Stimulated activated naive CD8-positive, alpha-beta T cell treated with anti-CD3 and anti-CD28 coated beads, Interleukin-15, amount 100 ng/mL, for 72 hours (primary cell): ENCODE data around the gene CARHSP1.
"Not testable (repeated sequence)": the region's sequence is repeated elsewhere in the genome, so short reads cannot be mapped to it uniquely, and the experiment has no call there.

Experiments used
- ATAC-seq: fragments of 150-1000 bp; cut with Tn5 transposase; 2 replicates; pipeline ENCODE4 v1.10.0; 2021; ENCODE audit warnings: mild to moderate bottlenecking, moderate library complexity
- DNase-seq, 2 donors: peaks; one replicate each; pipeline ENCODE4 v3.0.0; 2021 to 2022
- H3K27ac Mint-ChIP-seq, 2 donors: one replicate each; pipeline ENCODE4 v1.8.0; 2022; ENCODE audit warnings: mild to moderate bottlenecking in 2 of 2, mixed read lengths in 2 of 2, moderate library complexity in 2 of 2
- H3K27me3 Mint-ChIP-seq: one replicate; pipeline ENCODE4 v1.8.0; 2022; ENCODE audit warnings: mixed read lengths
- H3K4me1 Mint-ChIP-seq: one replicate; pipeline ENCODE4 v1.8.0; 2022; ENCODE audit warnings: mild to moderate bottlenecking, mixed read lengths
- H3K4me3 Mint-ChIP-seq, 2 donors: one replicate each; pipeline ENCODE4 v1.8.0; 2022; ENCODE audit warnings: mild to moderate bottlenecking in 2 of 2, mixed read lengths in 2 of 2, moderate library complexity in 1 of 2
- H3K9me3 Mint-ChIP-seq, 2 donors: one replicate each; pipeline ENCODE4 v1.8.0; 2022; ENCODE audit warnings: mixed read lengths in 2 of 2

The CARHSP1 gene

DNA sequence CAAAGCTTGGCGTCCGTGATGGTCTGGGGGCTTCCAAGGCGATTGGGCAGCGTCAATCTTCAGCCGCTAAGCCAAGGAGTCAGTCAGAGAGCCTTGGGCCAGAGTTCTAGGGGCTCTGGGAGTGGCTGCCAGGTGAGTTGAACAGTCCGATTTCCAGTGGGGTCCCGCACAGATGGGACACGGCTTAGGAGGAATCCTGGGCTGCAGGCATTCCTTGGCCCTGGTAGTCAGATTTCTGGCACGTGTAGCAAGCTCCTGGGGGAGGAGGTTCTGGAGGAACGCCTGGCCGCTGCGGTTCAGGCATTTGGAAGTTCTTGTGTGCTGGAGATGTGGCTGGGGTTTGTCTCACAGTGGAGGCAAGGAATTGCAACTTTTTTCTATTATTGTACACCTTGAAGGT is 25.5 kb downstream of the CARHSP1 start:
- not testable (repeated sequence) for H3K9me3 Mint-ChIP-seq, DNase-seq, H3K4me3 Mint-ChIP-seq, ATAC-seq, H3K4me1 Mint-ChIP-seq, H3K27me3 Mint-ChIP-seq
- H3K27ac Mint-ChIP-seq, result peak overlapping the region in 1 of 2 donors; percentile 34

DNA sequence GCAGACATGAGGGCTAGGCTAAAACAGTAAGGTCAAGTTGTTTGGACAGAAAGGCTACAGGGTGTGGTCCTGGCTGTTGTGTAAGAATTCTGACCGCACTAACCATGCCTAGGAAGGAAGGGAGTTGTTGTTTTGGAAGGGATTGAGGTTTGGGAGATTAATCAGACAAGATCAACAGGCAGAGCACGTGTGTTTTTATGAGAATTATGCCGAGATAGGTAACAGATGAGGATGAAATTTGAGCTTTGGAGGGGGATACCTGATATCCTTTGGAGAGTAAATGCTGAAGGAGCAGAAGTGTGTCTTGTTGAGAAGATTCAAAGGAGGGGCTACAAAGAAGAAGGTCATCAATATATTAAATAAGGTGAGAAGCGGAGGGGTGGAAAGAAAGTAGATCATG is 26.8 kb downstream of the CARHSP1 start:
- not testable (repeated sequence) for DNase-seq, H3K9me3 Mint-ChIP-seq, H3K4me1 Mint-ChIP-seq, H3K27me3 Mint-ChIP-seq, H3K4me3 Mint-ChIP-seq, ATAC-seq
- peak overlapping the region in 1 of 2 donors; percentile 47 for H3K27ac Mint-ChIP-seq

DNA sequence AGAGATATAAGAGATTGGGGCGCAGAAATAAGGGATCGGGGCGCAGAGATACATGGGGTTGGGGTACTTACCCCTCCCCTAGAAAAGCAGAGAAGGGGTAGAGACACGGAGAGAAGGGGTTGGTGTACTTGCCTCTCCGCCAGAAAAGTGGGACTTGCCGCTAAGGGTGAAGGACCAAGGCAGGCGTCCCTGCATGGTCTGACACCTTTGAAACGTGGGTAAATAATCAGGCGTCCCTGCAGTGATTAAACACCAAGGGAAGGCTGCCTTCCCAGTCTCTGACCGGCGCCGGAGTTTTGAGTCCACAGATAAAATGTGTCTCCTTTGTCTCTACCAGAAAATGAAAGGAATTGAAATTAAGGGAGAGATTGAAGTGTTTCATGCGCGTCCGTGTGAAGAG is 31.2 kb downstream of the CARHSP1 start:
- not testable (repeated sequence) for H3K27ac Mint-ChIP-seq, H3K9me3 Mint-ChIP-seq, H3K27me3 Mint-ChIP-seq, H3K4me1 Mint-ChIP-seq, H3K4me3 Mint-ChIP-seq, DNase-seq, ATAC-seq

DNA sequence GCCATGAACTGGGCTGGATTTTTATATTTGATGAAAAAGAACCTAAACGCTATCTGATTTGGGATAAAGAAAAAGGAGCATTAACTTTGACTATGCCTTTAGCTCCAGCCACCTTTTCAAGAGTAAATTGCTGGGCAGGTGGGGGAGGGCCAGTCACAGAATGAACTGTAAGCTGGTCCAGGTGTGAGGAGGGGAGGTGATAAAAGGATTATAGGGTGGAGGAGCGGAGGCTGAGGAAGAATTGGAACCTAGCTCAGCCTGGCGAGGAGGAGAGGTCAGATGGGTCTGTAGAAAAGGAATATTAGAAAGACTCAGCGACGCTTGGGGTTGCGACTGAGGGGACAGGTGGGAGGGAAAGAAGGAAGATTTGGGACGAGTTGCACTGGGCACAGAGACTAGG is 32.0 kb downstream of the CARHSP1 start:
- DNase-seq, H3K4me3 Mint-ChIP-seq, H3K9me3 Mint-ChIP-seq, ATAC-seq, H3K27me3 Mint-ChIP-seq, H3K27ac Mint-ChIP-seq: not testable (repeated sequence)
- peaks cover 14% of the 10 kb centered on the region for H3K4me1 Mint-ChIP-seq

DNA sequence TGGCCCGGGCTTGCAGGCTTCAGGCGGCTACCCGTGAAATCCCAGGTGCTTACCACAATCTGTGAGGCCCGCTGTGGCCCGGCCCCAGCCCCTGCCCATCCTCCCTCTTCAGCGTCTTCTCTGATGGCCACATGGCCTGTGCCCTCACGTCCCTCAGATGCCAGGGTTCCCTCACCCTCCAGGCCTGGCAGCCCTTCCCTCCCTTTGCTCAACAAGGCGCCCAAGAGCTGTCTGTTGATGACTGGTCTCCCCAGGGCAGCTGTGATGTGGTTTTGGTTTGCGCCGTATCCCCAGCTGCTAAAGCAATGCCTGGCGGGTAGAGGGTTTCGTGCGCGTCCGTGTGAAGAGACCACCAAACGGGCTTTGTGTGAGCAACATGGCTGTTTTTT is 36.1 kb downstream of the CARHSP1 start:
- Mint-ChIP-seq H3K27me3 (no peaks in the 10 kb centered on the region), H3K4me3 (no peak overlapping the region), H3K27ac (peak overlapping the region; percentile 75 to 84), H3K4me1 (peaks cover 27% of the 10 kb centered on the region), H3K9me3 (no peaks in the 10 kb centered on the region)
- DNase-seq (no peak), ATAC-seq (peak; percentile 50)

DNA sequence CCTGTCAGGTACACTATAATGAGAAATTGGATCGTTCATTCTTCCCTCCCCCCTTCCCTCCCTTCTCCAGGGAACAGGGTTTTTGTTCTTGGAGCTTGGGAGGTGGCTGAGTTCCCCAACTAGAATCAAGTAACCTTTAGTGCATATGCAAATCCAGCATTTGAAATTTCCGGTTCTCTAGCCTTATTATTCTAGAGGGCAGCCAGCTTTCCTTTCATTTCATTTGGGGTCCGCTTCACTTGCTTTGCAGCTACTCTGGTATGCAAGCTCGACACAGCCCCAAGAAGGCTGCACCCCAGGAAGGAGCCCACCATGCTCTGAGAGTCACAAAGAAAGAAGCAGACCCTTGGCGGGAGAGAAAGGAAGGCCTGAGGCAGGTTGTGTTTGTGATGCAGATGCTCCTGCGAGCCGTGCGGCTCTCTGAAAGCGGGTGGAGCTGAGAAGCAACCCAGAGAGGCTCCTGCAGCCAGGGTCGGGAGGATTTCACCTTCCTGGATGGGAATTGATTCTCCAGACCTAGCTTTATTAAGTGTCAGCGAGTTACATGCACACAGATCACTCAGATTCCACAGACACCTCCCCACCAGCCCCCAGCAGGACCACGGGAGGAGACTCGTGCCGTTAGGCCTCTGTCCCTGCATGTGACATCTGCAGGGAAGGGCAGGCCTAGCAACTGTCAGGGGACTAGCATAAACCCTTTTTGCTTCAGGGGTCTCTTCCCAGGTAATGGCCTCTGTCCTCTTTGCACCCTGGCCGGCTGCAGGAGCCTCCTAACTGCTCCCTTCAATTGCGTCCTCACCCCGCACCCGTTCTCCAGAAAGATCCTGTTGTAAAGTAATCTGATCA is 36.7 kb downstream of the CARHSP1 start:
- no peak overlapping the region for H3K4me3 Mint-ChIP-seq
- no peaks in the 10 kb centered on the region for H3K27me3 Mint-ChIP-seq
- peaks cover 27% of the 10 kb centered on the region for H3K4me1 Mint-ChIP-seq
- ATAC-seq (no peak), DNase-seq (no peak)
- H3K9me3 Mint-ChIP-seq, result no peaks in the 10 kb centered on the region
- H3K27ac Mint-ChIP-seq, result peak overlapping the region; percentile 83

DNA sequence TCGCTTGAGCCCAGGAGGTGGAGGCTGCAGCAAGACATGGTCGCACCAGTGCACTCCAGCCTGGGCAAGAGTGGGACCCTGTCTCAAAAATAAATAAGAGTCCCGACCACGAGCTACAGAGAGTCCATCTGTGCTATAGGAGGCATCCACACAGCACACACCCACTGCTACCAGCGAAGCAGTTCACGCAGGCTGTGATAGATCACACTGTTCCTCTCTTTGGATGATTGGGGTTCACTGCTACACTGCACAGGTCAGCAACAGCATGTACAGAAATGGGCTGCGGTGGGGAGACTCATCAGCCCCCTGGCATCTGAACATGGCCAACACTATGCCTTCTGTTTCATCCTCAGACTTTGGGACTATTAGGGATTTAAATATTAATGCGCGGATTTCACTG is 37.4 kb downstream of the CARHSP1 start:
- H3K4me1 Mint-ChIP-seq, result peaks cover 27% of the 10 kb centered on the region
- no peaks in the 10 kb centered on the region for H3K27me3 Mint-ChIP-seq
- peak overlapping the region in 1 of 2 donors; percentile 75 for H3K27ac Mint-ChIP-seq
- no peak overlapping the region for H3K4me3 Mint-ChIP-seq
- H3K9me3 Mint-ChIP-seq, result no peaks in the 10 kb centered on the region
- DNase-seq (no peak), ATAC-seq (no peak)

DNA sequence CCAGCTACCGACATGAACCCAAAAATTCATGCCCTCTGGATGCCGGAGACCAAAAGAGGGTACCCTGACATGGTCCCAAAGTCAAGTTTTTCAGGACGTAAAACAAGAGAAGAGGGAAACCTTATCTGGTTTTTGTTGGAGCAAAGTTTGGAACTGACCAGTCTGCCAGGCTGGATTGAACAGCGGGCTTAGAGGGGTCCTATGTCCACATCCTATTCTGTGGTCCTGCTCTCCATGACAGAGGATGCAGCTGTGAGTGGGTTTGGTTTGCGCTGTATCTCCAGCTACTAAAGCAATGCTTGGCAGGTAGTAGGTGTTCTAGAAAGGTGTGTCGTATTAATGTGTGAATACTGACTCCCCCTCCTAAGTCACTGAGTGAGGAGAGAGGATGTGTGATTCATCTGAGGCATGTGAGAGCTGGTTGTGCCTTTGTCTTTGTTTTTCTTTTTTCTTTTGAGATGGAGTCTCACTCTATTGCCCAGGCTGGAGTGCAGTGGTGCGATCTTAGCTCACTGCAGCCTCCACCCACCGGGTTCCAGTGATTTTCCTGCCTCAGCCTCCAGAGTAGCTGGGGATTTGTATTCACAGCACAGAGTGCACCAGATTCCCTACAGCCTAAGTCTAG is 40.2 kb downstream of the CARHSP1 start:
- Mint-ChIP-seq H3K4me3 (no peak overlapping the region), H3K27me3 (no peaks in the 10 kb centered on the region), H3K4me1 (peaks cover 27% of the 10 kb centered on the region), H3K9me3 (no peaks in the 10 kb centered on the region), H3K27ac (peak overlapping the region in 1 of 2 donors; percentile 78)
- ATAC-seq (no peak), DNase-seq (no peak)

DNA sequence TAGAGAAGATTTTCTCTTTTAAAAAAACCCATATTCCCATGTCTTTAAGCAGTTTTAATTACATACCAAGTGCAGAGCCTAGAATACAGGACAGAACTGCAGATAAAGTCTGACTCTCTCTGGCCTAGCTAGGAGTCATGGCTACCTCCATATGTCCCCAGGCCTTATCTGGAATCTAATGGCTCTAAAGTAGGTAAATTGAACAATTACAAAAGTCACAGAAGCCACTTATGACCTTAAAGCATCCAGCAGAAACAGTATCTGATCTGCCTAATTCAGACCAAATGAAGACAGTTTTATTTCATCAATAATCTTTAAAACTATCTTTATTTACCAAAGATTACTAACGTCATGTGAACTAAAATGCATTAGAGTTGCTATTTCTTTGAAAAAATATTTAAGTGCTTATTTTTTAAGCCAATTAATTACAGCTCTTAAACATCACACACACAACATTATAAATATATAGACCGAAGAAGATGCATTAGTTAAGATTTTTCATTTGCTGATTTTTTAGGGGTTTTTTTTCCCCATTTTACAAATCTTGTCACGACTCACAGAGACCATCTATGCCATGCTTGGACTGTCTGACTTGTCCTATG is 42.4 kb downstream of the CARHSP1 start:
- Mint-ChIP-seq H3K27ac (no peak overlapping the region), H3K4me3 (no peak overlapping the region), H3K27me3 (no peaks in the 10 kb centered on the region), H3K4me1 (peaks cover 9% of the 10 kb centered on the region), H3K9me3 (no peaks in the 10 kb centered on the region)
- ATAC-seq, result no peak
- no peak for DNase-seq

DNA sequence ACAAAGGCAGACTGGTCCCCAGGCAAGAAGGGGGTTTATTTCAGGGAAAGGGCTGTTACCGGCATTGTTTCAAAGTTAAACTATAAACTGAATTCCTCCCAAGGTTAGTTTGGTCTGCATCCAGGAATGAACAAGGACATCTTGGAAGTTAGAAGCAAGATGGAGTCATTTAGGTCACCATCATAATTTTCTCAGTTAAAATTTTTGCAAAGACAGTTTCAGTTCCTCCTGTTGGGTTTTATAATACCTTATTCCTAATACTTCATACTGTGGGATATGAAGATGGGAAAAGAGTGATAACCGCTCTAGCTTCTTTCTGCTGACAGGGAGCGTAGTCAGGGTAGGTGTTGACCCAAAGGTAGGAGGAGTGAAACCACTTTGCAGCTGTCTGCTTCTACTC is 46.4 kb downstream of the CARHSP1 start:
- Mint-ChIP-seq H3K4me3 (no peak overlapping the region), H3K9me3 (no peaks in the 10 kb centered on the region), H3K27ac (no peak overlapping the region), H3K27me3 (no peaks in the 10 kb centered on the region), H3K4me1 (peaks cover 7% of the 10 kb centered on the region)
- DNase-seq (no peak), ATAC-seq (no peak)

DNA sequence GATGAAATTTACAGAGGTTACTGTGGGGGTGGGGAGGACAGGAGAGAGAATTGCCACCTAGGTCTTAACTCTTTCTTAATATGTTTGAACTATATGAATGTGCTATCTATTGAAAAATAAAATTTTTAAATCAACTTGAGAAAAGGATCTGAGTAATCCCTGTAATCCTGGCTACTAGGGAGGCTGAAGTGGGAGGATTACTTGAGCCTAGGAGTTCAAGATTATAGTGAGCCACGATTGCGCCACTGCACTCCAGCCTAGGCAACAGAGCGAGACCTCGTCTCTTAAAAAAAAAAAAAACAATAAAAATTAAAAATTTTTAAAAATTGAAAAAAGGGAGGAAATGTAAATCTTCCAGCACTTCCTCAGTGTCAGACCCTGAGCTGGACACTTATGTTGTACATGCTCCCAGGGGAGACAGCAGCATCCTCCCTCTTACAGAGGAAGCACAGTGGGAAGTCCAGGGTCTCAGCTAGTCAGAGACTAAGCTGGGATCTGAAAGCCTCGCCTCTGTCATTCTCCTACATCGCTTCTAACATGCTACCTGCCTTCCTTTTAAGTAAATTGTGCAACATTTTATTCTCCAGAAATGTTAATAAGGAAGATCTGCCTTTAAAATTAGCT is 49.3 kb downstream of the CARHSP1 start:
- no peak for DNase-seq
- H3K27ac Mint-ChIP-seq, result peak overlapping the region in 1 of 2 donors; percentile 57
- H3K27me3 Mint-ChIP-seq, result no peaks in the 10 kb centered on the region
- no peaks in the 10 kb centered on the region for H3K9me3 Mint-ChIP-seq
- peaks cover 31% of the 10 kb centered on the region for H3K4me1 Mint-ChIP-seq
- no peak overlapping the region for H3K4me3 Mint-ChIP-seq
- ATAC-seq, result no peak

DNA sequence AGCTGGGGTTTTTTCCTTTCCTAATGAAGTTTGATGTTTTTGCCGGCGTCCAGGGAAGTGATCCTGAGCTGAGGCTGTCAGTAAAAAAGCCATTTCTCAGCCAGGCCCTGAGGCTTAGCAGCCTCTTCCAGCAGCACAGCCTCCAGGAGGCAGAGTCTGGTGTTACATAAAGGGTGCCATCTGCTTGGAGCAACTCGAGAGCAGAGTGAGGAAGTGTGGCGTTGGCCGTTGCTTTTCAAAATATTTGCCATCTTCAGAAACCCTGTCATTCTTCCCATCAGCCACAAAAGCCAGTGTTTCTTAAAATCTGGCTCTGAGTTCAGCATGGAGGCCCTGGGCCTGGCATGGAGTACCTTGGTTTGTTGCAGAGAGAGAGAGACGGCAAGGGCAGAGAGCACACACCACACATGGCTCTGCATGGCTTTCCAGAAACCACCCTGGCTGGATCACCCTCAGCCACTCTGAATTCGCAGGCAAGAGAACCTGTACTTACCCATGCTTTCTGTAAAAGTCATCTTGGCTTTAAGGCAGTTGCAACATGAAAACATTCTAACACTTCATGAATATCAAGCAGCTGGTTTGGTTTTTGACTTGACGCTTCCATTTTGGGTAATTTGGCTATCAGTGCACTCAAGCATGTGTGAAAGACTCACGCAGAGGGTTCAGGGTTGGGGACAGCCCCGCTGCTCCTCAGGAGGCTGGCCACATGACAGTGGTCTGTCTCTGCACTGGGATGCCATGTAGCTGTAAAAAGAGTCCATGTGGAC is 50.1 kb downstream of the CARHSP1 start:
- Mint-ChIP-seq H3K4me3 (no peak overlapping the region), H3K4me1 (peaks cover 40% of the 10 kb centered on the region), H3K27me3 (no peaks in the 10 kb centered on the region), H3K27ac (peak overlapping the region in 1 of 2 donors; percentile 57), H3K9me3 (no peaks in the 10 kb centered on the region)
- ATAC-seq (no peak), DNase-seq (no peak)

DNA sequence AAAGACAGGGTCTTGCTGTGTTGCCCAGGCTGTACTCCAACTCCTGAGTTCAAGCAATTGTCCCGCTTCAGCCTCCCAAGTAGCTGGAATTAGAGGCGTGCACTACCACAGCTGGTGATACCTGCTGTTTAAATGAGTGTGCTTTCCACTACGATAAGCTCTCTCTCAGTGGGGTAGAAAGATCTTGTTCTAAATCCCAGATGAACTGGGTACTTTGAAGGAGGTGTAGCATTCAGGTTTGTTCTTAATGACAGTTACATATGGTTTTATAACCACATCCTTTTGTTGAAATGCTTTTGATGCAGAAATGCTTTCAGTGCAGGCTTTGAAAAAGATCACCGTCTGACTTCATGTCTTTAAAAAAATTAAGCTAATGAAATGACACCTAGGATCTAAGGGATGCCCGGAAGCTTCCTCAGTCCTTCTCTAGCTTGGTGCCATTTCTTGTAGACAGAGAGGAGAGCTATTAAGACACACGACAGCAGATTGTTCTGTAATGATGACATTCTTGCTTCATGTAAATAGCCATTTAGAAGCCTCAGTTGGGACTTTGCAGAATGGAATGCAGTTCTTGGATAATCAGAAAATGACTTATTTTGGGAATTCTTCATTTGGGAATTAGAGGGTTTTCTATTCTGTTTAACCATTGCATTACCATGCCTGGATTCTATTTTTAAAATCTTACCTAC is 51.7 kb downstream of the CARHSP1 start:
- Mint-ChIP-seq H3K27ac (peak overlapping the region in 1 of 2 donors; percentile 57), H3K27me3 (no peaks in the 10 kb centered on the region), H3K9me3 (no peaks in the 10 kb centered on the region), H3K4me3 (no peak overlapping the region), H3K4me1 (peaks cover 47% of the 10 kb centered on the region)
- DNase-seq, result no peak
- ATAC-seq, result peak; percentile 73

DNA sequence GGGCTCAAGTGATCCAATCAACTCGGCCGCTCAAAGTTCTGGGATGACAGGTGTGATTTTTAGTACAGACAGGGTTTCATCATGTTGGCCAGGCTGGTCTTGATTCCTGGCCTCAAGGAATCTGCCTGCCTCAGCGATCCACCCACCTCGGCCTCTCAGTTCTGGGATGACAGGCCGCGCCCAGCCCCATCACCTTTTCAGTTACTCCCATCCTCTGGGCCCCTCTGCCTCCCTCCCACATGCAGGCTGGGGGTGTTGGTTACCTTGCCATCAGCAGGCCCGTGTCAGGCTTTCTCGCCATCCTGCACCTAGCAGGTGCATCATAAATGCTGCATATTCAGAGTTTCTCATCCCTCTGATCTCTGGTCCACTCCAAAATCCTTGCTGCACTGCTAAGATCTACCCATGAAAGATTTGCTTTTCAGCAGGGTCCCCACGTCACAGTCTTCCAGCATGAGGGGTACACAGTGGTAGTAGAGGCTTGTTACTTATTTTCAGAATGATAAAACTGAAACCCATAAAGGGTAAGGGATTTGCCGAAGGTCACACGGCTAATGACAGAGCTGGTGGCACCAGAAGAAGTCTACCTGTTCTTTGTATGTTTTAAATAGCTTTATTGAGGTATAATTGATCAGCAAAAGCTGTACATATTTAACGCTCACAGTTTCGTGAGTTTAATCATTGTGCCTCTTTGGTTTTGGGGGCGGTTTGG is 54.6 kb downstream of the CARHSP1 start:
- H3K4me1 Mint-ChIP-seq, result peaks cover 47% of the 10 kb centered on the region
- ATAC-seq, result peak; percentile 86
- H3K9me3 Mint-ChIP-seq, result no peaks in the 10 kb centered on the region
- H3K4me3 Mint-ChIP-seq, result peak overlapping the region; percentile 33 to 34
- H3K27ac Mint-ChIP-seq, result peak overlapping the region; percentile 73 to 82
- peak in 1 of 2 donors; percentile 40 for DNase-seq
- H3K27me3 Mint-ChIP-seq, result no peaks in the 10 kb centered on the region
